Measurements from ENCODE around the gene CADM2.

The CADM2 gene

DNA sequence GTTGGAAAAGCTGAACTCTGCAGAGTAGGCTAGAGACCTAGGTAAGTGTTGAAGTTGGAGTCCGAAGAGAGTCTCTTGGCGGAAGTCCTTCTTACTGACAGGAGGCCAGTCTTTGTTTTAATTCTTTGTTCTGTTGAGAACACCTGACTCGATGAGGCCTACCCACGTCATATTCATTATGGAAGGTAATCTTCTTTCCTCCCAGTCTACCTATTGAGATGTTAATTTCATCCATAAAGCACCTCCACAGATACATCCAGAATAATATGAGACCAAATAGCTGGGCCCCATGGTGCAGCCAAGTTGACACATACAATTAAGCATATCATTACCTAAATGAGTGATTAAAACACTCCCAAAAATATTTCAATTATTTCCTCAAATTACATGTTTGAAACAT, 515.5 kb downstream of the CADM2 start:
- H3F3A ChIP-seq (ENCODE audit: insufficient read depth, low read length) = no peaks in the 10 kb centered on the region; the same call in 1 of the 2 replicates

DNA sequence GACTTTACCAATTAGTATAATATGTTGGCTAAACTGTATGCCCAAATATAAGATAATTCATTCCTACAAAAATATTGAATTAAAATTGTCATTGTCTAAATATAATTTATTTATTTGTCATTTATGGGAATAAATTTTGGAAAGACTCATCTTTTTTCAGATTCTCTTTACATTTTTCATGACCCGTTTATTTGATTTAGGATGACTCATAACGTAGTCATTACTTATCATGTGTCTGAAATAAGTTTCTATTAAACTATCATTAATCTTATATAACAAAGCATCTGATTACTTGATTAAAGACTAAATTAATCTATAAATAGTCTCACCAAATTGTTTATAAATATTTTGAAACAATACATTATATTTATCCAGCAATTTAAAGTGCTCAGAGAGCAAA, 516.6 kb downstream of the CADM2 start:
- Histone ChIP-seq H3K9me2 (ENCODE audit: low read depth, low read length) (no peaks in the 10 kb centered on the region), H3K36me3 (ENCODE audit: insufficient read depth, low read length) (no peaks in the 10 kb centered on the region), H2AFZ (ENCODE audit: low read length) (no peak overlapping the region), H3K4me1 (ENCODE audit: insufficient read depth, low read length, severe bottlenecking) (no peaks in the 10 kb centered on the region), H3K9me3 (ENCODE audit: low read length) (no peaks in the 10 kb centered on the region), H3K9ac (ENCODE audit: low read length) (no peak overlapping the region), H3F3A (ENCODE audit: insufficient read depth, low read length) (no peaks in the 10 kb centered on the region; the same call in 1 of the 2 replicates), H3K27me3 (ENCODE audit: insufficient read depth, low read length) (no peaks in the 10 kb centered on the region), H3K79me2 (ENCODE audit: insufficient read depth, low read length) (no peaks in the 10 kb centered on the region), H4K20me1 (ENCODE audit: insufficient read depth, low read length) (no peaks in the 10 kb centered on the region), H3K4me3 (ENCODE audit: low read depth, low read length, poor library complexity, severe bottlenecking) (no peak overlapping the region), H3K27ac (ENCODE audit: low read depth, low read length, poor library complexity, severe bottlenecking) (no peak overlapping the region), H3K4me2 (ENCODE audit: low read length) (no peak overlapping the region)
- TF ChIP-seq EZH2 (IDR thresholded peaks at IDR 0.05; ENCODE audit: borderline replicate concordance, low read length) = no peak
- TF ChIP-seq, protein P1, sequence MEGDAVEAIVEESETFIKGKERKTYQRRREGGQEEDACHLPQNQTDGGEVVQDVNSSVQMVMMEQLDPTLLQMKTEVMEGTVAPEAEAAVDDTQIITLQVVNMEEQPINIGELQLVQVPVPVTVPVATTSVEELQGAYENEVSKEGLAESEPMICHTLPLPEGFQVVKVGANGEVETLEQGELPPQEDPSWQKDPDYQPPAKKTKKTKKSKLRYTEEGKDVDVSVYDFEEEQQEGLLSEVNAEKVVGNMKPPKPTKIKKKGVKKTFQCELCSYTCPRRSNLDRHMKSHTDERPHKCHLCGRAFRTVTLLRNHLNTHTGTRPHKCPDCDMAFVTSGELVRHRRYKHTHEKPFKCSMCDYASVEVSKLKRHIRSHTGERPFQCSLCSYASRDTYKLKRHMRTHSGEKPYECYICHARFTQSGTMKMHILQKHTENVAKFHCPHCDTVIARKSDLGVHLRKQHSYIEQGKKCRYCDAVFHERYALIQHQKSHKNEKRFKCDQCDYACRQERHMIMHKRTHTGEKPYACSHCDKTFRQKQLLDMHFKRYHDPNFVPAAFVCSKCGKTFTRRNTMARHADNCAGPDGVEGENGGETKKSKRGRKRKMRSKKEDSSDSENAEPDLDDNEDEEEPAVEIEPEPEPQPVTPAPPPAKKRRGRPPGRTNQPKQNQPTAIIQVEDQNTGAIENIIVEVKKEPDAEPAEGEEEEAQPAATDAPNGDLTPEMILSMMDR (IDR thresholded peaks at IDR 0.05; ENCODE audit: low read length) = no peak

More for the DNA sequence above, 515.5 kb downstream of the CADM2 start:
- Histone ChIP-seq H3K79me2 (ENCODE audit: insufficient read depth, low read length) (no peaks in the 10 kb centered on the region), H3K27ac (ENCODE audit: low read depth, low read length, poor library complexity, severe bottlenecking) (no peak overlapping the region), H3K9ac (ENCODE audit: low read length) (no peak overlapping the region), H3K4me1 (ENCODE audit: insufficient read depth, low read length, severe bottlenecking) (no peaks in the 10 kb centered on the region), H3K27me3 (ENCODE audit: insufficient read depth, low read length) (no peaks in the 10 kb centered on the region), H3K9me3 (ENCODE audit: low read length) (no peaks in the 10 kb centered on the region), H3K4me2 (ENCODE audit: low read length) (no peak overlapping the region), H3K36me3 (ENCODE audit: insufficient read depth, low read length) (no peaks in the 10 kb centered on the region), H2AFZ (ENCODE audit: low read length) (no peak overlapping the region), H4K20me1 (ENCODE audit: insufficient read depth, low read length) (no peaks in the 10 kb centered on the region), H3K4me3 (ENCODE audit: low read depth, low read length, poor library complexity, severe bottlenecking) (no peak overlapping the region), H3K9me2 (ENCODE audit: low read depth, low read length) (no peaks in the 10 kb centered on the region)
- TF ChIP-seq EZH2 (IDR thresholded peaks at IDR 0.05; ENCODE audit: borderline replicate concordance, low read length) = no peak
- TF ChIP-seq, protein P1 (IDR thresholded peaks at IDR 0.05; ENCODE audit: low read length) = no peak

DNA sequence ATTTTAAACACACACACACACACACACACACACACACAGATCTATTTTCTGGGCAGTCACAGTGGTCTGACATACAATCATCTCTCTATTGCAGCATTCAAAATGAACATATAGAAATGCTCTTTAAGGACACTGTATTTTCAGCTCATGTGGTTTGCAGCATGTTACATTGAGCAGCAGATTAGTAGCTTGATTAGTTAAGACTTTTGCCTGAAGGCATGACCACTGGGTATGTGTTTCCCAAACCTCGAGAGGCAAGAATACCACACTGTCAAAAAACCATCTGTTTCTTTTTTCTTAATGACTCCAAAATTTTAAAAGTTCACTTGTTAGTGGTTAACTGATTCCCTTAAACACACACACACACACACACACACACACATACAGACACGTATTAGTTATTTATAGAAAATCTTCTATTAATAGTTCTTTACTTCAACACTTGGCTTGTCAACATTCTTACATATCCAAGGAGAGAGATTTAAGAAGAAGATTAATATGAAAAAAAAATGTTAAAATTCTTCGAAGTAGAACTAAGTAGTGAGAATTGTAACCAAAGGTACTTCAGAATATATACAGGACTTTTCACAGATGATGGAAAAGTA, 518.2 kb downstream of the CADM2 start:
- no peak overlapping the region for H3K27ac ChIP-seq (ENCODE audit: low read depth, low read length, poor library complexity, severe bottlenecking)
- H3K9ac ChIP-seq (ENCODE audit: low read length) = no peak overlapping the region
- H3K4me2 ChIP-seq (ENCODE audit: low read length) = no peak overlapping the region
- TF ChIP-seq, protein P1 (IDR thresholded peaks at IDR 0.05; ENCODE audit: low read length) = no peak
- TF ChIP-seq EZH2 (IDR thresholded peaks at IDR 0.05; ENCODE audit: borderline replicate concordance, low read length) = no peak
- no peaks in the 10 kb centered on the region for H3K9me2 ChIP-seq (ENCODE audit: low read depth, low read length)
- H2AFZ ChIP-seq (ENCODE audit: low read length) = no peak overlapping the region
- H3K4me1 ChIP-seq (ENCODE audit: insufficient read depth, low read length, severe bottlenecking) = no peaks in the 10 kb centered on the region
- H3K4me3 ChIP-seq (ENCODE audit: low read depth, low read length, poor library complexity, severe bottlenecking) = no peak overlapping the region
- no peaks in the 10 kb centered on the region for H3K36me3 ChIP-seq (ENCODE audit: insufficient read depth, low read length)
- no peaks in the 10 kb centered on the region; the same call in 1 of the 2 replicates for H3F3A ChIP-seq (ENCODE audit: insufficient read depth, low read length)
- H3K79me2 ChIP-seq (ENCODE audit: insufficient read depth, low read length) = no peaks in the 10 kb centered on the region
- H3K9me3 ChIP-seq (ENCODE audit: low read length) = no peaks in the 10 kb centered on the region
- H4K20me1 ChIP-seq (ENCODE audit: insufficient read depth, low read length) = no peaks in the 10 kb centered on the region
- no peaks in the 10 kb centered on the region for H3K27me3 ChIP-seq (ENCODE audit: insufficient read depth, low read length)
